Hepatocyte (in vitro differentiated cells): Measurements from ENCODE around the gene SLC6A3. TPM values are rescaled to one million over a fixed set of nuclear protein-coding genes. Genes with fewer than 3 reads are reported as not detected.

Experiments
- DNase-seq: peaks from one replicate; pipeline ENCODE4 v3.0.0-alpha.2; 2016; ENCODE audit warnings: low spot score
- H2AFZ ChIP-seq: fragments of 200-600 bp; sonication (generic); 2 replicates; pipeline ENCODE4 v1.6.0; 2016; ENCODE audit warnings: antibody characterized with exemption, mild to moderate bottlenecking
- H3K27ac ChIP-seq: fragments of 200-600 bp; sonication (generic); 2 replicates; pipeline ENCODE4 v1.5.1; 2016; ENCODE audit warnings: mild to moderate bottlenecking
- H3K27me3 ChIP-seq: fragments of 200-600 bp; sonication (generic); 2 replicates; pipeline ENCODE4 v1.6.1; 2016
- H3K36me3 ChIP-seq: fragments of 200-600 bp; sonication (generic); replicated peaks from 2 replicates; pipeline ENCODE4 v1.5.1; 2016; ENCODE audit warnings: low read depth; ENCODE audit not compliant: insufficient read depth
- H3K4me1 ChIP-seq: fragments of 200-600 bp; sonication (generic); 2 replicates; pipeline ENCODE4 v1.5.1; 2016; ENCODE audit warnings: mild to moderate bottlenecking, moderate library complexity; ENCODE audit not compliant: insufficient read depth
- H3K4me2 ChIP-seq: fragments of 200-600 bp; sonication (generic); 2 replicates; pipeline ENCODE4 v1.6.0; 2016
- H3K4me3 ChIP-seq: fragments of 200-600 bp; sonication (generic); 2 replicates; pipeline ENCODE4 v1.5.1; 2016; ENCODE audit warnings: mild to moderate bottlenecking
- H3K79me2 ChIP-seq: fragments of 200-600 bp; sonication (generic); 2 replicates; pipeline ENCODE4 v1.6.0; 2017; ENCODE audit warnings: mild to moderate bottlenecking
- H3K9me2 ChIP-seq: fragments of 200-600 bp; sonication (generic); replicated peaks from 2 replicates; pipeline ENCODE4 v1.6.0; 2017; ENCODE audit warnings: mild to moderate bottlenecking; ENCODE audit not compliant: insufficient read depth
- H3K9me3 ChIP-seq: fragments of 200-600 bp; sonication (generic); 2 replicates; pipeline ENCODE4 v1.5.1; 2016; ENCODE audit warnings: low read depth, mild to moderate bottlenecking
- H4K20me1 ChIP-seq: fragments of 200-600 bp; sonication (generic); 2 replicates; pipeline ENCODE4 v1.6.0; 2016; ENCODE audit warnings: mild to moderate bottlenecking; ENCODE audit not compliant: insufficient read depth, poor library complexity, severe bottlenecking
- CTCF ChIP-seq: fragments of 200-600 bp; sonication (generic); IDR thresholded peaks from 2 replicates; pipeline ENCODE4 v1.5.1; 2016; ENCODE audit warnings: antibody characterized with exemption, mild to moderate bottlenecking; ENCODE audit not compliant: poor library complexity
- EZH2 ChIP-seq: fragments of 200-600 bp; sonication (generic); IDR thresholded peaks from 2 replicates; pipeline ENCODE4 v1.6.1; 2016; ENCODE audit warnings: antibody characterized with exemption, mild to moderate bottlenecking, borderline replicate concordance
- EZH2phosphoT487 ChIP-seq: fragments of 200-600 bp; sonication (generic); IDR thresholded peaks from one replicate; pipeline ENCODE4 v1.6.1; 2018; ENCODE audit warnings: antibody characterized with exemption, mild to moderate bottlenecking, low read depth, moderate library complexity; ENCODE audit not compliant: unreplicated experiment, severe bottlenecking
- WGBS: methylation state at CpG from one replicate; pipeline ENCODE4 v1.1.6; 2016; ENCODE audit warnings: low lambda C conversion rate; ENCODE audit errors: missing lambda C conversion rate; 5-methylcytosine and 5-hydroxymethylcytosine counted together
- polyA plus RNA-seq: library from polyadenylated mRNA; unstranded; fragments of >200 nt; fragmentation: Nextera tagmentation; extraction: Ambion mirVana; gene quantifications from 2 replicates; pipeline ENCODE4 v1.2.1, GENCODE V29; 2016
- total RNA-seq: library from RNA; depleted of rRNA; stranded (reverse); fragments of >200 nt; gene quantifications from 2 replicates; pipeline ENCODE4 v1.2.3, GENCODE V29; 2014

SLC6A3 gene
- total and polyA plus RNA-seq, 2 experiments from 2014 or later: not detected

DNA sequence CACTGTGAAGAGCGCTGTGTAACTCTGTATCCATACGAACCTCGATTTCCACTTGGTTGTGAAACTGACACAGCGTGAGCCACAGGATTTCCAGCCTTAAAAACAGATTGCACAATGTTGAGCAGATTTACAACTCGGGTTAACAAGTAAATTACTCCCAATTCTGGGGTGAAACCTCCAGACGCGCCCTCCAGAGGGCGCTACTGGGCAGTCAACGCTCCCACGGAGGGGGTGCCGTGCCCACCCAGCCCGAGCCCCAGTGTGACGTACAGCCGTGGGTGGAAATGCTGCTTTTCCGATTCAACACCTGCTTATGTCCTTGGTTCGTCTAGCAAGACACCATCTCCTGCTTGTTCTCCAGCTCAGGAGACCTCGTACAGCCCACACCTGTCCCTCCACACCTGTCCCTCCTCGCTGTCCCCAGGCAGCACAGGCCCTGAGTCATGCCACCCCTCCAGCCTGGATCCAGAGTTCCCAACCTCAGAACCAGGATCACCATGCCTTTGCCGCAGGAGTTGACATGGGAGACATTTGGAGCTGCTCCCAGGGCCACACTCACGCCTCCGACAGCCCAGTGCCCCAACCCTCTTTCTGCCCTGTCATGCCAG, 34.4 kb upstream of the SLC6A3 start:
- no peaks in the 10 kb centered on the region for H3K79me2 ChIP-seq
- DNase-seq: peak; percentile 62
- H3K9me3 ChIP-seq: no peaks in the 10 kb centered on the region
- H3K4me1 ChIP-seq: no peaks in the 10 kb centered on the region
- TF ChIP-seq EZH2phosphoT487: no peak
- peak; percentile 66 for TF ChIP-seq CTCF
- no peak for TF ChIP-seq EZH2
- H3K9me2 ChIP-seq: no peaks in the 10 kb centered on the region
- no peak overlapping the region for H2AFZ ChIP-seq
- H4K20me1 ChIP-seq: no peaks in the 10 kb centered on the region
- H3K27ac ChIP-seq: no peak overlapping the region
- no peak overlapping the region for H3K4me2 ChIP-seq
- no peaks in the 10 kb centered on the region for H3K27me3 ChIP-seq
- 61% methylated on average over 21 of the region's 21 CpGs for WGBS
- H3K4me3 ChIP-seq: no peak overlapping the region
- no peaks in the 10 kb centered on the region for H3K36me3 ChIP-seq

DNA sequence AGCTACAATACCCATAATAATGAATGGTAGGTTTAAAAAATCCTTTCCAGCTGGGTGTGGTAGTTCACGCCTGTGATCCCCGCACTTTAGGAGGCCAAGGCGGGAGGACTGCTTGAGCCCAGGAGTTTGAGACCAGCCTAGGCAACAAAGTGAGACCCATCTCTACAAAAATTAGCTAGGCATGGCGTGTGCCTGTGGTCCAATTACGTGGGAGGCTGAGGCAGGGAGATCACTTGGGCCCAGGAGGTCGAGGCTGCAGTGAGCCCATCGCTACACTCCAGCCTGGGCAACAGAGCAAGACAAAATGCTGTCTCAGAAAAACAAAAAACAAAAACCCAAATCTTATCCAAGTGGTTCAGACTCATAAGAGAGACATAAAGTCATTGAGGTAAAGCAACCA, 33.8 kb upstream of the SLC6A3 start:
- H4K20me1 ChIP-seq: no peaks in the 10 kb centered on the region
- TF ChIP-seq CTCF (no peak), EZH2 (no peak), EZH2phosphoT487 (no peak)
- no peak overlapping the region for H3K4me2 ChIP-seq
- no peaks in the 10 kb centered on the region for H3K9me3 ChIP-seq
- H3K36me3 ChIP-seq: no peaks in the 10 kb centered on the region
- H3K27ac ChIP-seq: no peak overlapping the region
- no peaks in the 10 kb centered on the region for H3K79me2 ChIP-seq
- H3K27me3 ChIP-seq: no peaks in the 10 kb centered on the region
- no peaks in the 10 kb centered on the region for H3K4me1 ChIP-seq
- H2AFZ ChIP-seq: no peak overlapping the region
- H3K9me2 ChIP-seq: no peaks in the 10 kb centered on the region
- WGBS: 96% methylated on average over 7 of the region's 7 CpGs
- no peak for DNase-seq
- no peak overlapping the region for H3K4me3 ChIP-seq

DNA sequence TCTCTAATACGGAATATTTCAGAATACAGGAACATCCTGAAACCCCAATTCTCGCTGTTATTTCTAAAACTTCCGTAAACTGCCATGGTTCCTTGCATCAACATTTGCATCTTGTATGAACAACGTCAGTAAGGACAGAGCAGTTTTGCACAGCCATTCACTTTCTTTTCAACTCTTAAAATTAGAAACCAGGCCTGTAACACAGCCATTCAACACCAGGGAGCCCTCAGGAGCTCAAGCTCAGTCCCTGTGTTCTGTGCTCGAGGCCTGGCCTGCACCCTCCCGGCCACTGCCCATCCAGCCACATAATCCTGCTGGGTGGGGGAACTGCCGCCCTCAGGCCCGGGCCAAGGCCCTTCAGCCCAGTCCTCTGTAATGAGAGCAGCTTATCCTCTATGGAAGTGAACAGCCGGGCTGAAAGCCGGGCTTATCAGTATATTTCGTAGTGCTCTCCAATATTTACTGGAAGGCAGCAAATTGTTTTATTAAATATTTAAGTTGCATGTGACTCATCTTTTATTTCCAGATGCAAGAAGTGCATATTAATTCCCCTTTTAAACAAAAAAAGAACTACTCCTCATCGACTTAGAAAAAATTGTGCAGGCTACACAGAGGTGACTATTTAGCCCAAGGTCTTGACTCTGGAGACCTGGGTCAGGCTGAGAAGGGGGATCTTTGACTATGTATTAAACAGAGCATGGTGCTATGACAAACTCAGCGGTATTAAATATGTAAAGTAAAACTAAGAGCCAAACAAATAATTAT, 33.2 kb upstream of the SLC6A3 start:
- no peak overlapping the region for H3K27ac ChIP-seq
- 96% methylated on average over 13 of the region's 13 CpGs for WGBS

More for the DNA sequence above, 33.2 kb upstream of the SLC6A3 start:
- no peak overlapping the region for H3K4me2 ChIP-seq
- H3K4me1 ChIP-seq: no peaks in the 10 kb centered on the region
- H3K4me3 ChIP-seq: no peak overlapping the region
- no peak overlapping the region for H2AFZ ChIP-seq
- H3K79me2 ChIP-seq: no peaks in the 10 kb centered on the region
- H3K36me3 ChIP-seq: no peaks in the 10 kb centered on the region
- no peaks in the 10 kb centered on the region for H3K9me3 ChIP-seq
- TF ChIP-seq CTCF: no peak
- TF ChIP-seq EZH2: no peak
- no peak for TF ChIP-seq EZH2phosphoT487
- H4K20me1 ChIP-seq: no peaks in the 10 kb centered on the region
- no peak for DNase-seq
- no peaks in the 10 kb centered on the region for H3K27me3 ChIP-seq
- no peaks in the 10 kb centered on the region for H3K9me2 ChIP-seq
